ENCODE data around the gene TKT.

DNA sequence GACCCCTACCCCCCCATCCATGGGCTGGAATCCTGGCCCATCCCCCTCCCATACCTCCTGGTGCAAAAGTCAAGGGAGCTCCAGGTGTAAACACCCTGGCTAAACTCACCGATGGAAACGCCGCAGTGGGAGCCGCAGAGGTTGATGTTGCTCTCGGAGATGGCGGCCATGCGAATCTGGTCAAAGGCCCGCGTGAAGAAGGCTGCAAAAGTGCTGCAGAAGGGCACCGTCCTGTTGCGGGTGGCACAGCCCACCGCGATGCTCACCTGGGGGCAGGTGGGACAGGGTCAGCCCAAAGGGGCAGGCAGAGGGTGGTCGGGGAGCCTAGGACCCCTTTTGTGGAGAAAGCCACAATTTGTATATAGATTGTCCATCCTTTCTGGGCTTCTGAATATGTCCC, 26.7 kb downstream of the TKT start:
- no peak for TF ChIP-seq POLR2A (IDR thresholded peaks at IDR 0.05)
- TF ChIP-seq, protein P1, sequence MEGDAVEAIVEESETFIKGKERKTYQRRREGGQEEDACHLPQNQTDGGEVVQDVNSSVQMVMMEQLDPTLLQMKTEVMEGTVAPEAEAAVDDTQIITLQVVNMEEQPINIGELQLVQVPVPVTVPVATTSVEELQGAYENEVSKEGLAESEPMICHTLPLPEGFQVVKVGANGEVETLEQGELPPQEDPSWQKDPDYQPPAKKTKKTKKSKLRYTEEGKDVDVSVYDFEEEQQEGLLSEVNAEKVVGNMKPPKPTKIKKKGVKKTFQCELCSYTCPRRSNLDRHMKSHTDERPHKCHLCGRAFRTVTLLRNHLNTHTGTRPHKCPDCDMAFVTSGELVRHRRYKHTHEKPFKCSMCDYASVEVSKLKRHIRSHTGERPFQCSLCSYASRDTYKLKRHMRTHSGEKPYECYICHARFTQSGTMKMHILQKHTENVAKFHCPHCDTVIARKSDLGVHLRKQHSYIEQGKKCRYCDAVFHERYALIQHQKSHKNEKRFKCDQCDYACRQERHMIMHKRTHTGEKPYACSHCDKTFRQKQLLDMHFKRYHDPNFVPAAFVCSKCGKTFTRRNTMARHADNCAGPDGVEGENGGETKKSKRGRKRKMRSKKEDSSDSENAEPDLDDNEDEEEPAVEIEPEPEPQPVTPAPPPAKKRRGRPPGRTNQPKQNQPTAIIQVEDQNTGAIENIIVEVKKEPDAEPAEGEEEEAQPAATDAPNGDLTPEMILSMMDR (IDR thresholded peaks at IDR 0.05): no peak

Data from Peyer's patch (tissue), 4 donors.